Nephron (organoid): ENCODE measurements around the gene CDH23.

ENCODE experiments used
- H3K27ac Mint-ChIP-seq, 3 experiments: 2 replicates each; pipeline ENCODE4 v1.8.0; 2020; ENCODE audit warnings: mixed read lengths in 3 of 3, mild to moderate bottlenecking in 2 of 3, moderate library complexity in 1 of 3
- H3K27me3 Mint-ChIP-seq: 2 replicates; pipeline ENCODE4 v1.8.0; 2021; ENCODE audit warnings: low read depth, mild to moderate bottlenecking, moderate library complexity, mixed read lengths
- H3K36me3 Mint-ChIP-seq: 2 replicates; pipeline ENCODE4 v1.8.0; 2020; ENCODE audit warnings: low read depth, mixed read lengths
- H3K4me1 Mint-ChIP-seq: 2 replicates; pipeline ENCODE4 v1.8.0; 2020; ENCODE audit warnings: mixed read lengths
- H3K4me3 Mint-ChIP-seq, 3 experiments: 2 replicates each; pipeline ENCODE4 v1.8.0; 2020; ENCODE audit warnings: mild to moderate bottlenecking in 3 of 3, mixed read lengths in 3 of 3, moderate library complexity in 2 of 3
- H3K9me3 Mint-ChIP-seq: 2 replicates; pipeline ENCODE4 v1.8.0; 2020; ENCODE audit warnings: mixed read lengths
- CTCF ChIP-seq, 3 experiments: fragments of 200-600 bp; sonication (generic); IDR thresholded peaks; one replicate each; pipeline ENCODE4 v1.5.0; 2021; ENCODE audit warnings: antibody characterized with exemption in 3 of 3; ENCODE audit not compliant: unreplicated experiment in 3 of 3

Gene CDH23

GRCh38 chr10:71623098-71623985, 226.6 kb downstream of the CDH23 start:
- peak; percentile 23 to 34 (median 29) for TF ChIP-seq CTCF (IDR thresholded peaks at IDR 0.05; ENCODE audit: unreplicated experiment in 3 of 3)
- Mint-ChIP-seq H3K36me3 (no peaks in the 10 kb centered on the region), H3K27ac (peak overlapping the region in 2 of 3 experiments; percentile 14 to 22), H3K9me3 (peaks cover 2% of the 10 kb centered on the region), H3K27me3 (peaks cover 39% of the 10 kb centered on the region), H3K4me1 (peaks cover 54% of the 10 kb centered on the region), H3K4me3 (no peak overlapping the region)

- H3K4me1 Mint-ChIP-seq, result peaks cover 54% of the 10 kb centered on the region
- peaks cover 41% of the 10 kb centered on the region for H3K27me3 Mint-ChIP-seq
- no peaks in the 10 kb centered on the region for H3K9me3 Mint-ChIP-seq
- H3K4me3 Mint-ChIP-seq, result no peak overlapping the region
- TF ChIP-seq CTCF (IDR thresholded peaks at IDR 0.05; ENCODE audit: unreplicated experiment in 3 of 3), result no peak
- no peaks in the 10 kb centered on the region for H3K36me3 Mint-ChIP-seq
- peak overlapping the region in 1 of 3 experiments; percentile 22 for H3K27ac Mint-ChIP-seq
These were observed 227.2 kb downstream of the CDH23 start for GRCh38 chr10:71623986-71624291.

- H3K27ac Mint-ChIP-seq, result peak overlapping the region in 1 of 3 experiments; percentile 59
- TF ChIP-seq CTCF (IDR thresholded peaks at IDR 0.05; ENCODE audit: unreplicated experiment in 3 of 3), result no peak
- H3K4me3 Mint-ChIP-seq, result no peak overlapping the region
- peaks cover 62% of the 10 kb centered on the region for H3K4me1 Mint-ChIP-seq
- H3K36me3 Mint-ChIP-seq, result no peaks in the 10 kb centered on the region
- H3K9me3 Mint-ChIP-seq, result no peaks in the 10 kb centered on the region
- H3K27me3 Mint-ChIP-seq, result peaks cover 40% of the 10 kb centered on the region
These were observed 228.9 kb downstream of the CDH23 start for GRCh38 chr10:71625445-71626175.

GRCh38 chr10:71627230-71627939, 230.7 kb downstream of the CDH23 start:
- Mint-ChIP-seq H3K4me3 (no peak overlapping the region), H3K27me3 (peaks cover 38% of the 10 kb centered on the region)

GRCh38 chr10:71627956-71628355, 231.2 kb downstream of the CDH23 start:
- H3K36me3 Mint-ChIP-seq, result no peaks in the 10 kb centered on the region
- no peak for TF ChIP-seq CTCF (IDR thresholded peaks at IDR 0.05; ENCODE audit: unreplicated experiment in 3 of 3)
- H3K27ac Mint-ChIP-seq, result peak overlapping the region in 1 of 3 experiments; percentile 25
- no peaks in the 10 kb centered on the region for H3K9me3 Mint-ChIP-seq
- H3K4me3 Mint-ChIP-seq, result no peak overlapping the region
- peaks cover 49% of the 10 kb centered on the region for H3K4me1 Mint-ChIP-seq
- peaks cover 36% of the 10 kb centered on the region for H3K27me3 Mint-ChIP-seq

More at GRCh38 chr10:71627230-71627939, 230.7 kb downstream of the CDH23 start:
- H3K27ac Mint-ChIP-seq, result peak overlapping the region in 1 of 3 experiments; percentile 29
- TF ChIP-seq CTCF (IDR thresholded peaks at IDR 0.05; ENCODE audit: unreplicated experiment in 3 of 3), result no peak
- H3K36me3 Mint-ChIP-seq, result no peaks in the 10 kb centered on the region
- H3K4me1 Mint-ChIP-seq, result peaks cover 54% of the 10 kb centered on the region
- no peaks in the 10 kb centered on the region for H3K9me3 Mint-ChIP-seq
